Measurements from ENCODE around the gene LOXHD1. TPM values are rescaled to one million over a fixed set of nuclear protein-coding genes. Genes with fewer than 3 reads are reported as not detected.

Gene LOXHD1
- total RNA-seq, 4 donors from 2014 or later = 0.13 to 0.50 TPM; not detected in 2

DNA sequence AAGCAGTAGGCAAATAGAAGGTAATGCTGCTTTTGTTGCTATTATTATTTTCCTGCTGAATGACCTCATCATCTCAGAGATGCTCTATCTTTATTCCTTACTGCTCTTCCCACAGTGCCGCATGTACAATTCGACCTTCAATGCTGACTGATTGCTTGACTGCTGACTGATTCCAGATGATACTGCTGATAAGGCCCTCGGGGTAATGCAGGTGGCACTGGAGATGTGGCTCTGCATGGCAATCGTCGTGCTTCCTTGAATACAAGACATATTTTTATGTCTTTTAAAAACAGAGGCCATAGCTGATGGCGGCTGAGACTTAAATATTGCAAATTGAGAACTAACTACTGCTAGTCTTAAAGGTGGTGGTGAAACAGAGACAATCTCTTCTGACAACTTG is 146.6 kb downstream of the LOXHD1 start:
- Histone ChIP-seq H3K9me3 (peaks cover 0 to 11% (median 3%) of the 10 kb centered on the region in 4 donors), H3K4me1 (no peaks in the 10 kb centered on the region), H3K27me3 (no peaks in the 10 kb centered on the region), H3K36me3 (peaks cover 0 to 4% (median 0%) of the 10 kb centered on the region in 4 donors), H3K27ac (replicated peaks in 1 of 4) (no peak overlapping the region), H3K4me3 (no peak overlapping the region)
- intact Hi-C loops (cut with DNase I) = no loop called here
- TF ChIP-seq POLR2AphosphoS5 (IDR thresholded peaks at IDR 0.05) (no peak), EP300 (IDR thresholded peaks at IDR 0.05) (no peak)
- 65% methylated on average over 6 of the region's 6 CpGs for WGBS
- no peak for DNase-seq (ENCODE audit: extremely low spot score)

DNA sequence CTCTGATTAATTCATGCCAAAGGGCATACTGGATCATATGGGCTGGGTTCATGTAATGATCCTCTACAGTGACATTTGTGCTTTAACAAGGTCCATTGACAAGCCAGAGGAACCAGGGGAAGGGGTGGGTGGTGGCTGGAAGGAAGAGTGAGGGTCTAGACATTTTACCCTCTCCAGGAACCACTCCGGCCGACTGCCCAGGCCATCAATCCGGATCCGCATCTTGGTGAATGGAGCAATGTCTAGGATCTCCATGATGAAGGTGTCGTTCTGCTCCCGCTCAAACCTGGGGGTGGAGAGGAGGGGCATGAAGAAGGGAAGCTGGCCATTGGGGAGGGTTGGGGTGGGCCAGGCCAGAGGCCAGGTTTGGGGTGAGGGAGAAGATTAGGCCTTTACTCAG is 147.5 kb downstream of the LOXHD1 start:
- WGBS = 69% methylated on average over 6 of the region's 6 CpGs
- no peak for DNase-seq (ENCODE audit: extremely low spot score)
- H3K4me3 ChIP-seq = no peak overlapping the region
- TF ChIP-seq, protein P1, sequence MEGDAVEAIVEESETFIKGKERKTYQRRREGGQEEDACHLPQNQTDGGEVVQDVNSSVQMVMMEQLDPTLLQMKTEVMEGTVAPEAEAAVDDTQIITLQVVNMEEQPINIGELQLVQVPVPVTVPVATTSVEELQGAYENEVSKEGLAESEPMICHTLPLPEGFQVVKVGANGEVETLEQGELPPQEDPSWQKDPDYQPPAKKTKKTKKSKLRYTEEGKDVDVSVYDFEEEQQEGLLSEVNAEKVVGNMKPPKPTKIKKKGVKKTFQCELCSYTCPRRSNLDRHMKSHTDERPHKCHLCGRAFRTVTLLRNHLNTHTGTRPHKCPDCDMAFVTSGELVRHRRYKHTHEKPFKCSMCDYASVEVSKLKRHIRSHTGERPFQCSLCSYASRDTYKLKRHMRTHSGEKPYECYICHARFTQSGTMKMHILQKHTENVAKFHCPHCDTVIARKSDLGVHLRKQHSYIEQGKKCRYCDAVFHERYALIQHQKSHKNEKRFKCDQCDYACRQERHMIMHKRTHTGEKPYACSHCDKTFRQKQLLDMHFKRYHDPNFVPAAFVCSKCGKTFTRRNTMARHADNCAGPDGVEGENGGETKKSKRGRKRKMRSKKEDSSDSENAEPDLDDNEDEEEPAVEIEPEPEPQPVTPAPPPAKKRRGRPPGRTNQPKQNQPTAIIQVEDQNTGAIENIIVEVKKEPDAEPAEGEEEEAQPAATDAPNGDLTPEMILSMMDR (IDR thresholded peaks at IDR 0.05) = no peak
- TF ChIP-seq EP300 (IDR thresholded peaks at IDR 0.05) = no peak
- TF ChIP-seq POLR2AphosphoS5 (IDR thresholded peaks at IDR 0.05) = no peak
- TF ChIP-seq POLR2A (IDR thresholded peaks at IDR 0.05; ENCODE audit: low read depth) = no peak
- H3K27ac ChIP-seq (replicated peaks in 1 of 4) = no peak overlapping the region
- intact Hi-C loops (cut with DNase I) = no loop called here
- peaks cover 0 to 11% (median 3%) of the 10 kb centered on the region in 4 donors for H3K9me3 ChIP-seq
- H3K27me3 ChIP-seq = no peaks in the 10 kb centered on the region
- H3K36me3 ChIP-seq = peaks cover 0 to 4% (median 0%) of the 10 kb centered on the region in 4 donors
- no peaks in the 10 kb centered on the region for H3K4me1 ChIP-seq

DNA sequence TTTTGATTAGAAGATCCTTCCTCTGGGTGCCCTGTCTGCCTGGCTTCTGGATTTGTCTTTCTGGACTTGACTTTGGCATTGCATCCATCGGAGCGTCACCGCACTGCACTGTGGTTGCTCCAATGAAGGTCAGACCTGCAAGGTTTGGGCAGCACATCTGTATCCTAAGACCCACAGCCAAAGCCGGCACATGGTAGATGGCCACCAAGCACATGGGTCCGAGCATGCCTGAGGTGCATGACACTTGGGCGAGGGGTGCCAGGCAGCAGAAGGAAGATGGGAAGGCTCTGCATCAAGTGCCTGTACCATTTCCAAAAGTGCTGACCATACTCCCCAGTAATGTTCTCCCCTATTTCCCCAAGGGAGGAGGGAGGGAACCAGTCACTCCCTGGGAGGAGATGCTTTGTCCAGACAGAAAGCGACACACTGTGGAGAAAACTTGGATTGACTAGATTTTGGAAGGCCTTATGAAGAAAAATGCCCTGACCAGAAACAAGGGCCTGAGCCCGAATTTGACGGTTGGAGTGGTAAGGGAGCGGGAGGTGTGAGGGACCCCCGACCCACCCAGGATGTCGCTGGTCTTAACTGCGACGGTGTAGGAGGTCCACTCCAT is 149.9 kb downstream of the LOXHD1 start:
- Histone ChIP-seq H3K27me3 (no peaks in the 10 kb centered on the region), H3K9me3 (no peaks in the 10 kb centered on the region), H3K4me1 (no peaks in the 10 kb centered on the region), H3K4me3 (no peak overlapping the region), H3K27ac (replicated peaks in 1 of 4) (no peak overlapping the region), H3K36me3 (no peaks in the 10 kb centered on the region)
- 92% methylated on average over 13 of the region's 14 CpGs for WGBS
- no peak for DNase-seq (ENCODE audit: extremely low spot score)
- intact Hi-C loops (cut with DNase I) = no loop called here
- TF ChIP-seq EP300 (IDR thresholded peaks at IDR 0.05) = no peak
- no peak for TF ChIP-seq POLR2AphosphoS5 (IDR thresholded peaks at IDR 0.05)
- TF ChIP-seq POLR2A (IDR thresholded peaks at IDR 0.05; ENCODE audit: low read depth) = no peak
- TF ChIP-seq, protein P1 (IDR thresholded peaks at IDR 0.05) = no peak

DNA sequence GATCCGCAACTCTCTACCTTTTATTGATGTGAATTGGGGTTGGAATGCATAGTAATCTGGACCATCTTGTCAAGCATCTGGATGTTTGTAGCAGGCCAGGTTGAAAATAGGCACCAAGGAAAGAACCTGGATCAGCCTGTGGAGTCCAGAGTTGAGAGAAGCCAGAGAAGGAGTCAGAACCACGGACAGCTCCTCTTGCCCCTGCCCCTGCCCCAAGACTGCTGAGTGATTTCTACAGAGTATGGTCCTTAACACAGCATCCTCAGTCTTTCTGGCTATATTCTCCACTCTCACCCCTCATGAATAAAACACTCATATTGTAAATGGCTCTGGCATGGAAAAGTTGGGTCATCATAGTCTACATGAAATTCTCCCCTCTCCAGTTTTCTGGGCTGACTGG is 154.6 kb downstream of the LOXHD1 start:
- Histone ChIP-seq H3K9me3 (peaks cover 0 to 7% (median 0%) of the 10 kb centered on the region in 4 donors), H3K36me3 (no peaks in the 10 kb centered on the region), H3K4me3 (no peak overlapping the region), H3K27ac (replicated peaks in 1 of 4) (no peak overlapping the region), H3K27me3 (peaks cover 0 to 3% (median 0%) of the 10 kb centered on the region in 4 donors), H3K4me1 (no peaks in the 10 kb centered on the region)
- DNase-seq (ENCODE audit: extremely low spot score) = no peak
- intact Hi-C loops (cut with DNase I) = no loop called here
- WGBS = 16% methylated on average over 2 of the region's 2 CpGs
- TF ChIP-seq, protein P1 (IDR thresholded peaks at IDR 0.05) = no peak
- TF ChIP-seq POLR2A (IDR thresholded peaks at IDR 0.05; ENCODE audit: low read depth) (no peak), POLR2AphosphoS5 (IDR thresholded peaks at IDR 0.05) (no peak), EP300 (IDR thresholded peaks at IDR 0.05) (no peak)

DNA sequence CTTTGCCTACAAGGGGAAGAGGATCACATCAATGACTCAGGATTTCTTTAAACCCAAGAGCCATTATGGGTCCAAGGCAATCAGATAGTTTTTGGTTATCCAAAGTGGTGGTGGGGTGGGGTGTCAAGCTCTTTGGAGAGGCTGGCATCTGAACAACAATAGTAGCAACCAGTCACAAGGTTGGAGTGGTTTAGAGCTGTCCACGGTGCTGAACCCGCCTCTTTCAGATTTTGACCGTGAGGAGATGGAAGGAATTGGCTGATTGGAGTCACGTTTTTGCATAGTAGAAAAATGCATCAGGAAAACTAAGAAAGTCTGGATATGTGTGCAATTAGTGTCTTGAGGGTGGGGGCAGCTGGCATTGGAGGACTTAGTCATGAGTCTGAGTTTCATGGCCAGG is 159.9 kb downstream of the LOXHD1 start:
- Histone ChIP-seq H3K4me3 (no peak overlapping the region), H3K36me3 (no peaks in the 10 kb centered on the region), H3K4me1 (no peaks in the 10 kb centered on the region), H3K9me3 (peaks cover 0 to 7% (median 0%) of the 10 kb centered on the region in 4 donors), H3K27ac (replicated peaks in 1 of 4) (no peak overlapping the region), H3K27me3 (peaks cover 0 to 3% (median 0%) of the 10 kb centered on the region in 4 donors)
- 3% methylated on average over 4 of the region's 4 CpGs for WGBS
- DNase-seq (ENCODE audit: extremely low spot score) = no peak
- intact Hi-C loops (cut with DNase I) = no loop called here
- no peak for TF ChIP-seq EP300 (IDR thresholded peaks at IDR 0.05)
- TF ChIP-seq POLR2AphosphoS5 (IDR thresholded peaks at IDR 0.05) = no peak
- TF ChIP-seq POLR2A (IDR thresholded peaks at IDR 0.05; ENCODE audit: low read depth) = no peak
- TF ChIP-seq, protein P1 (IDR thresholded peaks at IDR 0.05) = no peak
